Stomach smooth muscle (tissue), 2 donors: ENCODE data around the gene MPP3.

ENCODE experiments used
- H3K27ac ChIP-seq: one replicate; pipeline ENCODE4 v1.7.0; 2013; ENCODE audit warnings: mild to moderate bottlenecking, low read length, inconsistent platforms
- H3K27me3 ChIP-seq, 2 donors: one replicate each; pipeline ENCODE4 v1.7.0; 2013; ENCODE audit warnings: low read length in 2 of 2; ENCODE audit not compliant: insufficient read depth in 2 of 2, control insufficient read depth in 1 of 2
- H3K36me3 ChIP-seq, 2 donors: one replicate each; pipeline ENCODE4 v1.7.0; 2013; ENCODE audit warnings: low read length in 2 of 2; ENCODE audit not compliant: control insufficient read depth in 2 of 2, insufficient read depth in 2 of 2
- H3K4me1 ChIP-seq: one replicate; pipeline ENCODE4 v1.7.0; 2013; ENCODE audit warnings: low read length; ENCODE audit not compliant: control insufficient read depth, insufficient read depth
- H3K4me3 ChIP-seq, 2 donors: one replicate each; pipeline ENCODE4 v1.7.0; 2013; ENCODE audit warnings: low read length in 2 of 2
- H3K9ac ChIP-seq, 2 donors: one replicate each; pipeline ENCODE4 v1.7.0; 2013; ENCODE audit warnings: low read length in 2 of 2, mild to moderate bottlenecking in 1 of 2
- H3K9me3 ChIP-seq, 2 donors: one replicate each; pipeline ENCODE4 v1.7.0; 2013; ENCODE audit warnings: low read length in 2 of 2; ENCODE audit not compliant: control insufficient read depth in 2 of 2
- donor health status: healthy.
- donor health status: Pancreatic carcinoma.

The MPP3 gene

GRCh38 chr17:43784628-43785101 is 48.3 kb downstream of the MPP3 start:
- H3K27ac ChIP-seq = no peak overlapping the region
- H3K27me3 ChIP-seq = no peaks in the 10 kb centered on the region
- H3K36me3 ChIP-seq = no peaks in the 10 kb centered on the region
- peaks cover 2% of the 10 kb centered on the region for H3K4me1 ChIP-seq
- H3K4me3 ChIP-seq = no peak overlapping the region
- H3K9me3 ChIP-seq = no peaks in the 10 kb centered on the region
- H3K9ac ChIP-seq = no peak overlapping the region

GRCh38 chr17:43784068-43784467 is 48.9 kb downstream of the MPP3 start:
- Histone ChIP-seq H3K9me3 (no peaks in the 10 kb centered on the region), H3K27ac (no peak overlapping the region), H3K36me3 (no peaks in the 10 kb centered on the region), H3K9ac (no peak overlapping the region), H3K27me3 (no peaks in the 10 kb centered on the region), H3K4me1 (peaks cover 8% of the 10 kb centered on the region), H3K4me3 (no peak overlapping the region)

GRCh38 chr17:43782913-43783680 is 49.8 kb downstream of the MPP3 start:
- Histone ChIP-seq H3K36me3 (no peaks in the 10 kb centered on the region), H3K9ac (no peak overlapping the region), H3K4me1 (peaks cover 8% of the 10 kb centered on the region), H3K27me3 (no peaks in the 10 kb centered on the region), H3K27ac (no peak overlapping the region), H3K9me3 (no peaks in the 10 kb centered on the region), H3K4me3 (no peak overlapping the region)

GRCh38 chr17:43780135-43780534 is 52.8 kb downstream of the MPP3 start, which contains the start of gene CFAP97D1:
Gene CFAP97D1 (plus strand): TSS chr17:43780435. CDS start chr17:43780463, 28 bp downstream.
- Histone ChIP-seq H3K4me1 (peaks cover 24% of the 10 kb centered on the region), H3K36me3 (peaks cover 0 to 2% of the 10 kb centered on the region in 2 donors), H3K9ac (peak within 1 kb of the TSS; percentile 78 to 80), H3K27me3 (no peaks in the 10 kb centered on the region), H3K9me3 (no peaks in the 10 kb centered on the region), H3K4me3 (peak within 1 kb of the TSS; percentile 58 to 84), H3K27ac (peak within 1 kb of the TSS; percentile 58)

GRCh38 chr17:43779145-43780125 is 53.5 kb downstream of the MPP3 start:
- Histone ChIP-seq H3K36me3 (peaks cover 3 to 7% of the 10 kb centered on the region in 2 donors), H3K27me3 (no peaks in the 10 kb centered on the region), H3K9ac (peak overlapping the region; percentile 78 to 80), H3K9me3 (no peaks in the 10 kb centered on the region), H3K4me3 (peak overlapping the region; percentile 58 to 84), H3K27ac (peak overlapping the region; percentile 58), H3K4me1 (peaks cover 24% of the 10 kb centered on the region)

GRCh38 chr17:43778337-43779144 is 54.4 kb downstream of the MPP3 start, which contains the start of gene DUSP3:
Gene DUSP3 (minus strand): TSS chr17:43778977. CDS start chr17:43778924, 53 bp downstream.
- Histone ChIP-seq H3K36me3 (peaks cover 7 to 13% of the 10 kb centered on the region in 2 donors), H3K27me3 (no peaks in the 10 kb centered on the region), H3K4me1 (peaks cover 24% of the 10 kb centered on the region), H3K9ac (peak within 1 kb of the TSS; percentile 93 to 98), H3K9me3 (no peaks in the 10 kb centered on the region), H3K27ac (peak within 1 kb of the TSS; percentile 99), H3K4me3 (peak within 1 kb of the TSS; percentile 73 to 84)

- no peak overlapping the region for H3K27ac ChIP-seq
- no peak overlapping the region for H3K9ac ChIP-seq
- H3K27me3 ChIP-seq = no peaks in the 10 kb centered on the region
- peaks cover 32 to 42% of the 10 kb centered on the region in 2 donors for H3K36me3 ChIP-seq
- no peaks in the 10 kb centered on the region for H3K9me3 ChIP-seq
- peaks cover 21% of the 10 kb centered on the region for H3K4me1 ChIP-seq
- no peak overlapping the region for H3K4me3 ChIP-seq
These were observed 58.4 kb downstream of the MPP3 start for GRCh38 chr17:43774304-43775250.

GRCh38 chr17:43772877-43773648 is 59.9 kb downstream of the MPP3 start:
- H3K9ac ChIP-seq = no peak overlapping the region
- H3K36me3 ChIP-seq = peaks cover 43 to 54% of the 10 kb centered on the region in 2 donors
- no peaks in the 10 kb centered on the region for H3K9me3 ChIP-seq
- no peak overlapping the region for H3K4me3 ChIP-seq
- peaks cover 22% of the 10 kb centered on the region for H3K4me1 ChIP-seq
- H3K27me3 ChIP-seq = no peaks in the 10 kb centered on the region
- no peak overlapping the region for H3K27ac ChIP-seq

- H3K9ac ChIP-seq = no peak overlapping the region
- no peaks in the 10 kb centered on the region for H3K9me3 ChIP-seq
- H3K4me1 ChIP-seq = peaks cover 13% of the 10 kb centered on the region
- peaks cover 43 to 68% of the 10 kb centered on the region in 2 donors for H3K36me3 ChIP-seq
- no peak overlapping the region for H3K27ac ChIP-seq
- H3K27me3 ChIP-seq = no peaks in the 10 kb centered on the region
- H3K4me3 ChIP-seq = no peak overlapping the region
These were observed 61.5 kb downstream of the MPP3 start for GRCh38 chr17:43771463-43771862.
